Activated CD4-positive, alpha-beta memory T cell treated with anti-CD3 and anti-CD28 coated beads for 36 hours (primary cell): ENCODE results near the gene ZSCAN23. TPM values are rescaled to one million over a fixed set of nuclear protein-coding genes. Genes with fewer than 3 reads are reported as not detected.
"Not testable (repeated sequence)": the region's sequence is repeated elsewhere in the genome, so short reads cannot be mapped to it uniquely, and the experiment has no call there.

Source experiments
- CTCF ChIA-PET: fragments of 350-600 bp; sonication (Branson Sonifier 250); formaldehyde crosslinking; loops from one replicate; lab custom pipeline; 2021; ENCODE audit warnings: antibody characterized with exemption, inconsistent platforms; lab: Charles Lee
- POLR2A ChIA-PET: fragments of 350-600 bp; sonication (Branson Sonifier 250); formaldehyde crosslinking; loops from one replicate; lab custom pipeline; 2021; ENCODE audit warnings: antibody characterized with exemption; lab: Charles Lee
- DNase-seq: peaks from one replicate; pipeline ENCODE4 v3.0.0-alpha.2; 2020
- H3K27ac Mint-ChIP-seq: one replicate; pipeline ENCODE4 v1.8.0; 2021; ENCODE audit warnings: mixed read lengths
- H3K27me3 Mint-ChIP-seq: one replicate; pipeline ENCODE4 v1.8.0; 2021; ENCODE audit warnings: mixed read lengths
- H3K36me3 Mint-ChIP-seq: one replicate; pipeline ENCODE4 v1.8.0; 2021; ENCODE audit warnings: mixed read lengths
- H3K4me1 Mint-ChIP-seq: one replicate; pipeline ENCODE4 v1.8.0; 2021; ENCODE audit warnings: low read depth, mixed read lengths
- H3K4me3 Mint-ChIP-seq: one replicate; pipeline ENCODE4 v1.8.0; 2021; ENCODE audit warnings: mild to moderate bottlenecking, mixed read lengths
- H3K9me3 Mint-ChIP-seq: one replicate; pipeline ENCODE4 v1.8.0; 2021; ENCODE audit warnings: mixed read lengths
- intact Hi-C: fragments of 100-400 bp; cut with micrococcal nuclease; formaldehyde crosslinking; loops from one replicate; pipeline ENCODE4 v1.15.1; 2023
- total RNA-seq, 2 experiments: library from RNA; stranded (reverse); gene quantifications; one replicate each; pipeline ENCODE4 v1.2.3, GENCODE V29; 2021

The ZSCAN23 gene
- total RNA-seq, 2 experiments from 2014 or later: 0.83 to 1.1 TPM

DNA sequence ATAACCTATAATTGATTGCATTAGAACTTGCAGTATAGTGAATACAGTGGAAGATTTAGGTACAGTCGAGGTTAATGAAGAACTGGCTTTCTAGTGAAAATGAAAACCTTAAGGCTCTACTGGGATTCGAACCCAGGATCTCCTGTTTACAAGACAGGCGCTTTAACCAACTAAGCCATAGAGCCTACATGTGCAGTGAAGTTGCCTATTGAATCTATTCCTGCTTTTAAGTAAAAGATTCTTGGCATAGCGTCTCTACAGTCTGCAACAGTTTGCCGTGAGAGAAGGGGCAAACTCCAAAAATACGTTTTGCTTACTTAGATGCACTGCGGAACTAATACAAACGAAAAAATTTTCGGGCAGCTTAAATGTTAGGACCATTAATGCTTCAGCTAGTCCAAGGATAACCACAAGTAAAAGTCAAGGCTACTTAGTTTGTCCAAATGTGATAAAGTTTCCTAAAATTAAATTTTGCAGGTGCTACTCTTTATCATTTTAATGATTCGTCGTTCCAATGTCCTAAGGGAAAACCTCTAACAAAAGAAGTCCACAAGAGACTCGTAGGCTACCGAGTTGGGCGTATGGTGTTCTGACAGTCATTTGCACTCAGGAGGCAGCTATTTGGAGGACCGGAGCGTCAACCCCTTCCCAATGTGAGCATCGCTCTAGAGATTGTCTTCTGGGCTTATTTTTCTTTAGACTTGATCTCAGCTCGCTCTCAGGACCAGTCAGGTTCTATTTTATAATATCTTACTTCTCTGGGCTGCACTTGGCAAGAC is 31.3 kb upstream of the ZSCAN23 start:
- ChIA-PET CTCF (no interaction called here), POLR2A (no interaction called here)
- intact Hi-C loops: no loop called here
- Mint-ChIP-seq H3K4me3 (peak overlapping the region; percentile 36), H3K27ac (no peak overlapping the region), H3K4me1 (peaks cover 7% of the 10 kb centered on the region), H3K9me3 (no peaks in the 10 kb centered on the region), H3K27me3 (peaks cover 45% of the 10 kb centered on the region), H3K36me3 (peaks cover 3% of the 10 kb centered on the region)
- DNase-seq: no peak

DNA sequence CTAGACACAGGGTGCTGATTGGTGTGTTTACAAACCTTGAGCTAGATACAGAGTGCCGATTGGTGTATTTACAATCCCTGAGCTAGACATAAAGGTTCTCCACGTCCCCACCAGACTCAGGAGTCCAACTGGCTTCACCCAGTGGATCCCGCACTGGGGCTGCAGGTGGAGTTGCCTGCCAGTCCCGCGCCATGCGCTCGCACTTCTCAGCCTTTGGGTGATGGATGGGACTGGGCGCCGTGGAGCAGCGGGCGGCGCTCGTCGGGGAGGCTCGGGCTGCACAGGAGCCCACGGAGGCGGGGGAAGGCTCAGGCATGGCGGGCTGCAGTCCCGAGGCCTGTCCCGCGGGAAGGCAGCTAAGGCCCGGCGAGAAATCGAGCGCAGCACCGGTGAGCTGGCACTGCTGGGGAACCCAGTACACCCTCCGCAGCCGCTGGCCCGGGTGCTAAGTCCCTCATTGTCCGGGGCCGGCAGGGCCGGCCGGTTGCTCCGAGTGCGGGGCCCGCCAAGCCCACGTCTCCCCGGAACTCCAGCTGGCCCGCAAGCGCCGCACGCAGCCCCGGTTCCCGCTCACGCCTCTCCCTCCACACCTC is 26.0 kb upstream of the ZSCAN23 start:
- DNase-seq, intact Hi-C loops, H3K27ac Mint-ChIP-seq, POLR2A ChIA-PET, CTCF ChIA-PET, H3K4me3 Mint-ChIP-seq, H3K36me3 Mint-ChIP-seq, H3K4me1 Mint-ChIP-seq, H3K9me3 Mint-ChIP-seq: not testable (repeated sequence)
- H3K27me3 Mint-ChIP-seq: peaks cover 38% of the 10 kb centered on the region

DNA sequence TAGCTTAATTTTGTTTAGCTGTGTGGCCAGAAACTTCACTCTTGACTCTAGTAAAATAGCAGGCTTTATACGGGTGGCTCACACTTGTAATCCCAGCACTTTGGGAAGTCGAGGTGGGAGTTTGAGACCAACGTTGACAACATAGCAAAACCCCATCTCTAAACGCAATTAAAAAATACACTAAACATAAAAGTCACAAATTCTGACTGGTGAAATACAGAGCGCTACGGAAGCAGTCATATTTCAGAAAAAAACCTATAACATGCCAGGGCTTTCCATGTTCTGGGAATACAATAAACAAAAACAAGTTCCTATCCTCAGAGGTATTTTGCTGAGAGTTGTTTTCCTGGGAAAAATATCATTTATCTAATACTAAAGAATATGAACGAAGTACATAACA is 24.8 kb upstream of the ZSCAN23 start:
- intact Hi-C loops: no loop called here
- peaks cover 40% of the 10 kb centered on the region for H3K27me3 Mint-ChIP-seq
- H3K4me3 Mint-ChIP-seq: no peak overlapping the region
- POLR2A ChIA-PET: no interaction called here
- H3K36me3 Mint-ChIP-seq: peaks cover 3% of the 10 kb centered on the region
- CTCF ChIA-PET: no interaction called here
- no peaks in the 10 kb centered on the region for H3K9me3 Mint-ChIP-seq
- H3K27ac Mint-ChIP-seq: no peak overlapping the region
- H3K4me1 Mint-ChIP-seq: no peaks in the 10 kb centered on the region
- DNase-seq: no peak

DNA sequence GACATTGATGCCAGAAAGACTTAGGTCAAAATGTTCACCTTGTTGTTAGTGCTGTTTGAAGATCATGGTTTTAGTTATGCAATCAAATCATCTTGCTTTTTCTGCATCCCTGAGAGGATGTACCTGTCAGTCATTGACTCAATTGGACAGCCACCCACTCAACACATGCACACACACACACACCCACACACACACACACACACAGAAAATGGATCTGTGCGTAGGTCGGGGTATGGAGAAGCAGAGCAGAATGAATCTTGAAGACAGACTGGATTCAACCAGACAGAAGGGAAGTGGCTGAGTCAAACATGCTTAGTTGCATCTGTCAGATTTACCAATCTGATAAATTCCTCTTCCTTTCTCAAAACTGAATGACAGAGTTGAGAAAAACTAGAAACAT is 19.1 kb upstream of the ZSCAN23 start:
- H3K4me3 Mint-ChIP-seq: no peak overlapping the region
- no peaks in the 10 kb centered on the region for H3K9me3 Mint-ChIP-seq
- intact Hi-C loops: no loop called here
- ChIA-PET POLR2A (no interaction called here), CTCF (no interaction called here)
- H3K27ac Mint-ChIP-seq: no peak overlapping the region
- peaks cover 6% of the 10 kb centered on the region for H3K4me1 Mint-ChIP-seq
- peaks cover 62% of the 10 kb centered on the region for H3K27me3 Mint-ChIP-seq
- H3K36me3 Mint-ChIP-seq: no peaks in the 10 kb centered on the region
- DNase-seq: peak; percentile 41

DNA sequence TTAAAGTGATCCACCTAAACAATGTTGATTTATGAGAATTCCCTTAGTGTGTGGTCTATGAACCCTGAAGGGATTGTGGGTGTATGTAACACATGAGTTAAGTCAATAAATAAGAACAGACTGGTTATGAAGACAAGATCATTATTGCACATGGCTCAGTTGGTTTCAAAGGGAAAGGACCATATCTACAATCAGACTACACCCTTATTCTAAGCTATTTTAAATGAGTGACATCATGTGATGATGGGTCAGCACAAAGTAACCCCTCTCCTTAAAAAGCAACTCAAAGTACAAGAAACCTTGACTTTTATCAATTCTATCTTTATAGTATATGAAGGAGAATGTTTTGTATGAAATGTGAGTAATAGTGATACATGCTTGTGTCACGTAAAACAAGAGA is 15.3 kb upstream of the ZSCAN23 start:
- Mint-ChIP-seq H3K4me3 (no peak overlapping the region), H3K27ac (no peak overlapping the region), H3K36me3 (no peaks in the 10 kb centered on the region), H3K27me3 (peaks cover 60% of the 10 kb centered on the region), H3K9me3 (no peaks in the 10 kb centered on the region), H3K4me1 (peaks cover 6% of the 10 kb centered on the region)
- DNase-seq: no peak
- intact Hi-C loops: no loop called here
- ChIA-PET CTCF (no interaction called here), POLR2A (no interaction called here)

DNA sequence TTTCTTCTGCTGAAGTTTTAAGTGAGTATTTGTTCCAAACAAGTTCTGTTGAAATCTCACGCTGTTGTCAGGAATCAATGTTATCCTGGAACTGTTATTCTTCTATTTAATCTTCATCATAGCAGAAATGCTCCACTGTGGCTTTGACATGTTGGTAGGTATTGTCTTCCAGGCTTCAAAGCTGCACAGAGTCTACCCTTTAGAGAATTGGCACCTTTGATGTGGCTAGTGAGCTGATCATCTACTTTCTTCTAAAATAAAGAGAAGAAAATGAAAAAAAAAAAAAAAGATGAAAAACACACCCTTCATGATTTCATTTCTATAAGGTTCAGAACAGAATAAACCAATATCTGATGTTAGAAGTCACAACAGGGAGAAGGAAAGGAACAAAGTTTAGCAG is 5.8 kb upstream of the ZSCAN23 start:
- POLR2A ChIA-PET: no interaction called here
- H3K4me3 Mint-ChIP-seq: no peak overlapping the region

DNA sequence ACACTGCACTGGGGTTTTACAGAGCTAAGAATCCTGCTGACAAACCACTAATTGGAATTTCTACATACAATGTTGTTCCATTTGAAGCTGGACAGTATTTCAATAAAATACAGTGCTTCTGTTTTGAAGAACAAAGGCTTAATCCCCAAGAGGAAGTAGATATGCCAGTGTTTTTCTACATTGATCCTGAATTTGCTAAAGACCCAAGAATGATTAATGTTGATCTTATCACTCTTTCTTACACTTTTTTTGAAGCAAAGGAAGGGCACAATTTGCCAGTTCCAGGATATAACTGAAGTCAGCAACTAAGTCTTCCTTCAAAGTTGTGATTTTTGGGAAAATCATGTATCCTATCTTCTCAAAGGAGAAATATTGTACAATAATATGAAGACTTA is 4.2 kb upstream of the ZSCAN23 start:
- H3K36me3 Mint-ChIP-seq, H3K27ac Mint-ChIP-seq, H3K9me3 Mint-ChIP-seq, H3K4me3 Mint-ChIP-seq, POLR2A ChIA-PET, intact Hi-C loops, DNase-seq, CTCF ChIA-PET: not testable (repeated sequence)
- H3K27me3 Mint-ChIP-seq: peaks cover 33% of the 10 kb centered on the region
- H3K4me1 Mint-ChIP-seq: peaks cover 32% of the 10 kb centered on the region

More for the DNA sequence above, 5.8 kb upstream of the ZSCAN23 start:
- H3K36me3 Mint-ChIP-seq: peaks cover 4% of the 10 kb centered on the region
- no peak overlapping the region for H3K27ac Mint-ChIP-seq
- H3K9me3 Mint-ChIP-seq: no peaks in the 10 kb centered on the region
- H3K27me3 Mint-ChIP-seq: peaks cover 33% of the 10 kb centered on the region
- no peak for DNase-seq
- intact Hi-C loops: no loop called here
- peaks cover 17% of the 10 kb centered on the region for H3K4me1 Mint-ChIP-seq
- CTCF ChIA-PET: no interaction called here

DNA sequence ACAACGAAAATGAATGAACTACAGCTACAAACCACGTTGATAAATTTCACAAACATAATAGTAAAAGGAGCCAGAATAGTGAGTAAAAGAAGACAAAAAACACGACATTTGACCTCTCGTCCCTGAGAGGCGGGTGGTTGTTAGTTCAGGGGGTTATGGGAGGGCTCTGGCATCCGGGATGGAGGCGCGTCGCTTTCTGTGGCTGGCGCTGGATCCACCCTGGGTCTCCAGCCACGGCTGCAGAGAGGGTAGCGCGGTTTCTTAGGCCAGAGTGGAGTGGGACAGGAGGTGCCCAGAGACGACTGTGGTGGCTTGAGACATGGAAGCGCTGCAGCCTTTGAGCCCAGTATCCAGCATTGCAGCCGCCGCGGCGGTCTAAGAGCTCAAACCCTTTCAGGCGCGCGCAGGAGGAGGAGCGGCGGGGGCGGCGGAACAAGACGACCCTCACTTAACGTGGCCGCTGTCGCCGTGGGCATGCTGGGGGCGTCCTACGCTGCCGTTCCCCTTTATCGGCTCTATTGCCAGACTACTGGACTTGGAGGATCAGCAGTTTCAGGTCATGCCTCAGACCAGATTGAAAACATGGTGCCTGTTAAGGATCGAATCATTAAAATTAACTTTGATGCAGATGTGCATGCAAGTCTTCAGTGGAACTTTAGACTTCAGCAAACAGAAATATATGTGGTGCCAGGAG is 3.7 kb upstream of the ZSCAN23 start:
- POLR2A ChIA-PET: no interaction called here
- no peak for DNase-seq
- no peaks in the 10 kb centered on the region for H3K9me3 Mint-ChIP-seq
- peaks cover 6% of the 10 kb centered on the region for H3K36me3 Mint-ChIP-seq
- peaks cover 32% of the 10 kb centered on the region for H3K4me1 Mint-ChIP-seq
- intact Hi-C loops: no loop called here
- no peak overlapping the region for H3K27ac Mint-ChIP-seq
- peaks cover 34% of the 10 kb centered on the region for H3K27me3 Mint-ChIP-seq
- H3K4me3 Mint-ChIP-seq: peak overlapping the region; percentile 61
- CTCF ChIA-PET: no interaction called here

DNA sequence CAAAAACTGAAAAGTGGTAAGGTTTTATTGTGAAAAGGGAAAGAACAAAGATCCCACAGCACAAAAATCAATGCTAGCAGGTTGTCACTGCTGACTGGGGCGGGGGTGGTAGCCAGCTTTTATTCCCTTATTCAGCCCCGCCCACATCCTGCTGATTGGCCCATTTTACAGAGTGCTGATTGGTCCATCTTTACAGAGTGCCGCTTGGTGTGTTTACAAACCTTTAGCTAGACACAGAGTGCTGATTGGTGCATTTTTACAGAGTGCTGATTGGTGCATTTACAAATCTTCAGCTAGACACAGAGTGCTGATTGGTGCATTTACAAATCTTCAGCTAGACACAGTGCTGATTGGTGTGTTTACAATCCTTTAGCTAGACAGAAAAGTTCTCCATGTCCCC is 1.5 kb upstream of the ZSCAN23 start:
- POLR2A ChIA-PET: not testable (repeated sequence)

DNA sequence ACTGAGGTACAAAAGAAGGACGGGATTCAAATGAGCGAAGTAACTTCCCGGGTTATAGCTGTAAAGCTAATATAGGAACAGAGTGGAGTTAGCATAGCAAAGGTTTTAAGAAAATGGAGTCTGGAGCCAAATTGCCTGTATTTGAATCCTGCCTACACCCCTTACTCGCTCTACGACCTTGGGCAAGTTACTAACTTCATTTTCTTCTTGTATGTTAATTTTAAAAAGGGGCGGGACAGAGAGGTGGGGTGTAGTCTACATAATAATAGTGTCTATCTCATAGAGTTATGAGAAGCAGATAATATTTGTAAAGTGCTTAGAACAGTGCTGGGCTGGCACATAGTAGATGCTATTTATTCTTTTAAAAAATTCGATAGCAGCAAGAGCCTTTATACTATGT is 705 bp downstream of the ZSCAN23 start:
- ChIA-PET POLR2A (no interaction called here), CTCF (interaction anchor here (1.0 kb wide), 1 partner anchor 87 kb away, joined by 3 read pairs; no protein-coding TSS in a partner anchor)
- Mint-ChIP-seq H3K4me3 (peak overlapping the region; percentile 97), H3K4me1 (peaks cover 29% of the 10 kb centered on the region), H3K36me3 (peaks cover 6% of the 10 kb centered on the region), H3K27ac (no peak overlapping the region), H3K27me3 (peaks cover 38% of the 10 kb centered on the region), H3K9me3 (no peaks in the 10 kb centered on the region)
- no peak for DNase-seq
- intact Hi-C loops: loop anchor here (5.0 kb wide), 1 partner anchor 310 kb away; no protein-coding TSS in a partner anchor

More for the DNA sequence above, 1.5 kb upstream of the ZSCAN23 start:
- peaks cover 32% of the 10 kb centered on the region for H3K4me1 Mint-ChIP-seq
- not testable (repeated sequence) for H3K36me3 Mint-ChIP-seq, H3K4me3 Mint-ChIP-seq, H3K27ac Mint-ChIP-seq, H3K9me3 Mint-ChIP-seq, DNase-seq
- peaks cover 34% of the 10 kb centered on the region for H3K27me3 Mint-ChIP-seq
- CTCF ChIA-PET: interaction anchor here (0.9 kb wide), 1 partner anchor 89 kb away, joined by 3 read pairs; no protein-coding TSS in a partner anchor
- intact Hi-C loops: loop anchor here (5.0 kb wide), 1 partner anchor 312 kb away; no protein-coding TSS in a partner anchor

DNA sequence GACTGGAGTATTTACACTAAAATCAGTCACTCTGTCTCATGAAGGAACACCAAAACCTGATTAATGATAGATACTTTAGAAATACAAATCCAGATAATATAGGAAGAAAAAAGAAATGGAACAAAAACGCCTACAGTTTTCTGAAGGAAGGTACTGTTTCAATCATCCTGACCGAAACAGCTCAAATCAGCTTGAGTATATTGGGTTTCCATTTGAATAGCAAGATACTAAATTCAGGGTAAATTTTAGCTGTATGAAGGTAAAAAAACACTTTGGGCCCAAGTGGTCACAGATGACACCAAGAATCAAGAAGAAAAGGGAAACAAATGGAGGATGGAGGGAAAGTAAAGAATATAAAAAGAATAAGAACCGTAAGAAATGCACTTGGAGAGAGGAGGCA is 6.9 kb downstream of the ZSCAN23 start:
- H3K27ac Mint-ChIP-seq: no peak overlapping the region
- POLR2A ChIA-PET: interaction anchor here (0.6 kb wide), 1 partner anchor 34 kb away, joined by 3 read pairs; no protein-coding TSS in a partner anchor
- intact Hi-C loops: no loop called here
- H3K4me3 Mint-ChIP-seq: no peak overlapping the region
- peaks cover 10% of the 10 kb centered on the region for H3K27me3 Mint-ChIP-seq
- peaks cover 8% of the 10 kb centered on the region for H3K4me1 Mint-ChIP-seq
- no peaks in the 10 kb centered on the region for H3K9me3 Mint-ChIP-seq
- CTCF ChIA-PET: no interaction called here
- peaks cover 2% of the 10 kb centered on the region for H3K36me3 Mint-ChIP-seq
- DNase-seq: no peak

DNA sequence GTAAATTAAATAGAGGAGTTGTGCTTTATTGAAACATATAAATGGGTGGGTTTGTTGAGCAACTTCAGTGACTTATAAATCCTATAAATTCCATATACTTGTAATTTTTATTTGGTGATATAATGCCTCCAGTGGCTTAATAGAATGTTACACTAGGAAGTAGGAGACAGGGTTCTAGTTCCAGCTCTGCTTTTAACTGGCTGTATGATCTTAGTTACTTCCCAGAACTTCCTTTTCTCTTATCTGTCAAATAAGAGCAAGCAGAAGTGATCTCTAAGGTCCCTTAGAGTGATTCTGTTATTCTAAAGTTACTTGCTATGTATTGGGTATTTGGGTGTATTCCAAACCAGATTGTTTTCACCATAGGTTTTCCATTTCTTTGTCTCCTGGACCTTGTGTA is 10.2 kb downstream of the ZSCAN23 start:
- no peak for DNase-seq
- Mint-ChIP-seq H3K4me3 (no peak overlapping the region), H3K9me3 (no peaks in the 10 kb centered on the region), H3K4me1 (peaks cover 8% of the 10 kb centered on the region), H3K27me3 (peaks cover 9% of the 10 kb centered on the region), H3K36me3 (peaks cover 2% of the 10 kb centered on the region), H3K27ac (no peak overlapping the region)
- ChIA-PET CTCF (interaction anchor here (1.0 kb wide), 2 partner anchors 77 to 110 kb away, joined by 3 read pairs; no protein-coding TSS in a partner anchor), POLR2A (no interaction called here)
- intact Hi-C loops: no loop called here
